Endothelial cell of umbilical vein (primary cell): ENCODE results near the gene ATAD2B. TPM values are rescaled to one million over a fixed set of nuclear protein-coding genes. Genes with fewer than 3 reads are reported as not detected.

ENCODE experiments used
- BruUV-seq: library from RNA; stranded (reverse); fragments of 400-500 nt; replicated peaks from 2 replicates; lab custom pipeline; 2021; lab: Mats Ljungman, UMichigan
- CTCF ChIA-PET: fragments of 300-600, 350-600 bp; sonication (Branson Sonifier 250); formaldehyde crosslinking; loops from one replicate; lab custom pipeline; 2021; ENCODE audit warnings: antibody characterized with exemption, inconsistent platforms; lab: Charles Lee
- POLR2A ChIA-PET: fragments of 300-600, 350-600 bp; sonication (Branson Sonifier 250); formaldehyde crosslinking; loops from one replicate; lab custom pipeline; 2021; ENCODE audit warnings: antibody characterized with exemption, inconsistent platforms; lab: Charles Lee
- DNase-seq: peaks from one replicate; pipeline ENCODE4 v3.0.0-alpha.2; 2011; ENCODE audit warnings: low read depth, low spot score
- FAIRE-seq: peaks from 2 replicates; lab custom pipeline; 2011; peaks lifted over from hg19 to GRCh38; lab: Jason Lieb, UNC
- H2AFZ ChIP-seq: 2 replicates; pipeline ENCODE4 v1.6.0; 2012; ENCODE audit warnings: low read depth, low read length, control low read depth, inconsistent platforms
- H3K27ac ChIP-seq: 2 replicates; pipeline ENCODE4 v1.5.1; 2011; ENCODE audit warnings: low read depth, mild to moderate bottlenecking, control low read depth, low read length, moderate library complexity; ENCODE audit not compliant: insufficient read depth
- H3K27me3 ChIP-seq, 2 experiments: 2 replicates each; pipeline versions ENCODE4 v1.6.0 to v1.6.1; 2011; ENCODE audit warnings: low read length in 2 of 2, mixed read lengths in 1 of 2; ENCODE audit not compliant: control insufficient read depth in 2 of 2, insufficient read depth in 2 of 2
- H3K36me3 ChIP-seq, 2 experiments: 2 replicates in 1 of 2; 3 replicates in 1 of 2; pipeline ENCODE4 v1.5.1; 2011; ENCODE audit warnings: low read length in 2 of 2, mild to moderate bottlenecking in 1 of 2, moderate library complexity in 1 of 2; ENCODE audit not compliant: control insufficient read depth in 2 of 2, insufficient read depth in 2 of 2; ENCODE audit errors: extremely low read depth in 1 of 2
- H3K4me1 ChIP-seq: 3 replicates; pipeline ENCODE4 v1.5.1; 2011; ENCODE audit warnings: mild to moderate bottlenecking, low read length; ENCODE audit not compliant: control insufficient read depth, insufficient read depth; ENCODE audit errors: extremely low read depth
- H3K4me2 ChIP-seq: 2 replicates; pipeline ENCODE4 v1.6.1; 2011; ENCODE audit warnings: low read length, control low read depth, mixed read lengths; ENCODE audit not compliant: insufficient read depth
- H3K4me3 ChIP-seq, 3 experiments: fragments of 200-600 bp in 1 of 3; sonication (generic), shearing (Covaris generic) in 1 of 3; replicated peaks in 1 of 3; 2 replicates each; pipeline ENCODE4 v1.5.1; 2011 to 2016; ENCODE audit warnings: control low read depth in 3 of 3, low read length in 3 of 3, mild to moderate bottlenecking in 2 of 3, inconsistent platforms in 1 of 3, low read depth in 1 of 3, moderate library complexity in 1 of 3; ENCODE audit not compliant: insufficient read depth in 1 of 3
- H3K79me2 ChIP-seq: 2 replicates; pipeline ENCODE4 v1.6.0; 2012; ENCODE audit warnings: low read length, inconsistent platforms; ENCODE audit not compliant: control insufficient read depth, insufficient read depth
- H3K9ac ChIP-seq: replicated peaks from 2 replicates; pipeline ENCODE3; 2011; ENCODE audit warnings: low read length, control low read depth; ENCODE audit not compliant: insufficient read depth; ENCODE audit errors: extremely low read depth
- H3K9me1 ChIP-seq: replicated peaks from 3 replicates; pipeline ENCODE4 v1.6.0; 2011; ENCODE audit warnings: mild to moderate bottlenecking, low read length; ENCODE audit not compliant: control insufficient read depth, insufficient read depth; ENCODE audit errors: extremely low read depth
- H3K9me3 ChIP-seq: replicated peaks from 2 replicates; pipeline ENCODE4 v1.5.1; 2012; ENCODE audit warnings: low read length, inconsistent platforms; ENCODE audit not compliant: control insufficient read depth, insufficient read depth
- H4K20me1 ChIP-seq: replicated peaks from 2 replicates; pipeline ENCODE3; 2011; ENCODE audit warnings: mild to moderate bottlenecking, low read length; ENCODE audit not compliant: control insufficient read depth, insufficient read depth; ENCODE audit errors: extremely low read depth
- EZH2 ChIP-seq: IDR thresholded peaks from 2 replicates; pipeline ENCODE4 v1.6.1; 2012; ENCODE audit warnings: borderline replicate concordance, low read depth, mild to moderate bottlenecking, moderate library complexity, low read length, inconsistent platforms; ENCODE audit not compliant: severe bottlenecking
- FOS ChIP-seq: IDR thresholded peaks from 2 replicates; pipeline ENCODE4 v1.6.1; 2011; ENCODE audit warnings: mild to moderate bottlenecking, low read length, moderate library complexity, borderline replicate concordance; ENCODE audit not compliant: insufficient read depth
- GATA2 ChIP-seq: IDR thresholded peaks from 2 replicates; pipeline ENCODE4 v1.7.0; 2011; ENCODE audit warnings: low read depth, mild to moderate bottlenecking, moderate library complexity, mixed read lengths, low read length; ENCODE audit not compliant: insufficient read length, insufficient read depth
- JUN ChIP-seq: IDR thresholded peaks from 2 replicates; pipeline ENCODE4 v1.6.1; 2011; ENCODE audit warnings: borderline replicate concordance, low read depth; ENCODE audit not compliant: insufficient read length, insufficient read depth
- MYC ChIP-seq: IDR thresholded peaks from one replicate; pipeline ENCODE4 v1.6.1; 2011; ENCODE audit warnings: mild to moderate bottlenecking, low read depth, low read length
- POLR2A ChIP-seq: IDR thresholded peaks from 2 replicates; pipeline ENCODE4 v1.6.1; 2012; ENCODE audit warnings: low read depth, mild to moderate bottlenecking, control low read depth, low read length
- POLR2AphosphoS5 ChIP-seq: IDR thresholded peaks from 2 replicates; pipeline ENCODE4 v1.6.1; 2012; ENCODE audit warnings: low read depth, mild to moderate bottlenecking, control low read depth, low read length, moderate library complexity; ENCODE audit not compliant: insufficient read depth
- dilution Hi-C: fragments of 300-500 bp; cut with MboI; formaldehyde crosslinking; loops from one replicate; pipeline ENCODE4 v1.15.0; 2019; ENCODE audit warnings: low sequenced_read_pairs; ENCODE audit not compliant: extremely low pct_ligation_motif_present
- intact Hi-C: fragments of 100-400 bp; cut with micrococcal nuclease; formaldehyde crosslinking; loops from one replicate; pipeline ENCODE4 v1.10.0; 2022
- polyA plus RNA-seq, 4 experiments: library from polyadenylated mRNA; depleted of rRNA in 3 of 4; stranded (reverse) in 3 of 4; unstranded in 1 of 4; fragments of >200 nt; gene quantifications; 2 replicates each; pipeline versions ENCODE4 v1.2.1 to v1.2.3, GENCODE V29; 2011 to 2012; ENCODE audit warnings: missing spikeins in 1 of 4
- total RNA-seq: library from RNA; stranded (reverse); gene quantifications from 2 replicates; pipeline ENCODE4 v1.2.3, GENCODE V29; 2021
- TF ChIP-seq, protein P1 (sequence below): IDR thresholded peaks from 2 replicates; pipeline ENCODE4 v1.6.1; 2011; ENCODE audit not compliant: insufficient read depth, insufficient read length
- TF ChIP-seq, protein P2 (sequence below), 2 donors: IDR thresholded peaks; 1 replicate in 1 of 2; 2 replicates in 1 of 2; pipeline ENCODE4 v1.5.1; 2011; ENCODE audit warnings: low read length in 2 of 2, mild to moderate bottlenecking in 2 of 2, moderate library complexity in 2 of 2, control low read depth in 1 of 2, inconsistent platforms in 1 of 2, low read depth in 1 of 2; ENCODE audit not compliant: insufficient read depth in 1 of 2; ENCODE audit errors: extremely low read depth in 1 of 2

Gene ATAD2B
- total and polyA plus RNA-seq, 2 donors (not counting 3 experiments of a cell fraction or from before 2014, with no cell fraction given) = 2.5 to 19.1 TPM

DNA sequence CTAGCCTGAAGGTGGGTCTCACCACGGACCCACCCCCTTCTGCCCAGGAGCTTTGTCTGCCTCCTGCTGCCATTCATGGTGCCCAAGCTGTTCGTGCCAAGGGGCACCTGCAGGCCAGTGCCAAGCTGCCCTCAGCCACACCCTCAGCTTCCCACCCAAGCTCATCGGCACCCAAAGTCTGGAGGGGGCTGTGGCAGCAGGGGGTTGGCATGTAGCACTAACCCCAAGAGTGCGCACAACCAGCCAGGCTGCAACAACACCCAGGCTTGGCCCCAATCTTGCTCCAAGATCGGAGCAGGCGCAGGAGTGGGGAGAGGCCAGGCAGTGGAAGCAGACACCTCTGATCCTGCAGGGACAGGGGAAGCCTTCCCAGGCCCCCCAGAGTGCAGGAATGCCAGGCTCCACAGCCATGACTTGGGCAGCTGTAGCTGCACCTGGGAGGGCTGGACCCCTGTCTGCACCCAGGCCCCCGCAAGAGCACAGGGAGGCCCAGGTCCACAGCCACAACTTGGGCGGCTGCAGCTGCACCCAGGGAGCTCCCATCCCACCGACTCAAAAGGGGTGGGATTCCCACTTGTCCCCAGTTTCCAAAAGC is 89.9 kb downstream of the ATAD2B start:
- CTCF ChIA-PET = interaction anchor here (1.2 to 3.1 kb wide), 3 partner anchors 10 to 13 kb away, joined by 3 to 29 read pairs (median 4); no protein-coding TSS in a partner anchor
- no peaks in the 10 kb centered on the region for H3K9me3 ChIP-seq
- POLR2A ChIA-PET = no interaction called here
- dilution Hi-C loops (no loop called here), intact Hi-C loops (no loop called here)
- H3K9ac ChIP-seq = no peak overlapping the region
- no peak overlapping the region for H3K4me2 ChIP-seq
- H4K20me1 ChIP-seq = no peaks in the 10 kb centered on the region
- no peaks in the 10 kb centered on the region for H3K9me1 ChIP-seq
- H3K4me1 ChIP-seq = no peaks in the 10 kb centered on the region
- no peak overlapping the region for H3K27ac ChIP-seq
- no peaks in the 10 kb centered on the region for H3K79me2 ChIP-seq
- H3K36me3 ChIP-seq = peaks cover 0 to 7% of the 10 kb centered on the region in 2 experiments
- DNase-seq (no peak), FAIRE-seq (no peak)
- no TSS peak for BruUV-seq
- no peak overlapping the region for H3K4me3 ChIP-seq
- H2AFZ ChIP-seq = no peak overlapping the region
- TF ChIP-seq POLR2A = no peak
- no peak for TF ChIP-seq POLR2AphosphoS5
- TF ChIP-seq, protein P1, sequence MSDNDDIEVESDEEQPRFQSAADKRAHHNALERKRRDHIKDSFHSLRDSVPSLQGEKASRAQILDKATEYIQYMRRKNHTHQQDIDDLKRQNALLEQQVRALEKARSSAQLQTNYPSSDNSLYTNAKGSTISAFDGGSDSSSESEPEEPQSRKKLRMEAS = no peak
- TF ChIP-seq, protein P2, sequence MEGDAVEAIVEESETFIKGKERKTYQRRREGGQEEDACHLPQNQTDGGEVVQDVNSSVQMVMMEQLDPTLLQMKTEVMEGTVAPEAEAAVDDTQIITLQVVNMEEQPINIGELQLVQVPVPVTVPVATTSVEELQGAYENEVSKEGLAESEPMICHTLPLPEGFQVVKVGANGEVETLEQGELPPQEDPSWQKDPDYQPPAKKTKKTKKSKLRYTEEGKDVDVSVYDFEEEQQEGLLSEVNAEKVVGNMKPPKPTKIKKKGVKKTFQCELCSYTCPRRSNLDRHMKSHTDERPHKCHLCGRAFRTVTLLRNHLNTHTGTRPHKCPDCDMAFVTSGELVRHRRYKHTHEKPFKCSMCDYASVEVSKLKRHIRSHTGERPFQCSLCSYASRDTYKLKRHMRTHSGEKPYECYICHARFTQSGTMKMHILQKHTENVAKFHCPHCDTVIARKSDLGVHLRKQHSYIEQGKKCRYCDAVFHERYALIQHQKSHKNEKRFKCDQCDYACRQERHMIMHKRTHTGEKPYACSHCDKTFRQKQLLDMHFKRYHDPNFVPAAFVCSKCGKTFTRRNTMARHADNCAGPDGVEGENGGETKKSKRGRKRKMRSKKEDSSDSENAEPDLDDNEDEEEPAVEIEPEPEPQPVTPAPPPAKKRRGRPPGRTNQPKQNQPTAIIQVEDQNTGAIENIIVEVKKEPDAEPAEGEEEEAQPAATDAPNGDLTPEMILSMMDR (IDR thresholded peaks at IDR 0.05; ENCODE audit: extremely low read depth in 1 of 2, insufficient read depth in 1 of 2, low read depth in 1 of 2, low read length in 2 of 2) = no peak
- no peaks in the 10 kb centered on the region for H3K27me3 ChIP-seq

DNA sequence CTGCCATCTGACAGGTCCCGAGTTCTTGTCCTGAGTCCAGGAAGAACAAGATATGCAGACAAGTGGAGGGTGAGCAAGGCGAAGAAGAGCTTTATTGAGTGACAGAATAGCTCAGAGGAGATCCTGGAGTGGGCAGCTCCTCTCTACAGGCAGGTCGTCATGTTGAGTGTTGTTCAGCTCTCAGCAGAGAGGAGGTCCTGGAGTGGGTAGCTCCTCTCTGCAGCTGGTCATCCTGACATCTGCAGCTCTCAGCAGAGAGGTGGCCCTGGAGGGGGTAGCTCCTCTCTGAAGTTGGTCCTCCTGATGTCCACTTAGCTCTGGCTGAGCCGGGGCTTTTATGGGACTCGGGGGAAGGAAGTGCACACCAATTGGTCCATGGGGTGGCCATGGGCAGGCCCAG is 90.4 kb downstream of the ATAD2B start:
- FAIRE-seq = no peak
- intact Hi-C loops = no loop called here
- no peaks in the 10 kb centered on the region for H4K20me1 ChIP-seq
- H3K79me2 ChIP-seq = no peaks in the 10 kb centered on the region
- H3K27ac ChIP-seq = no peak overlapping the region
- dilution Hi-C loops = no loop called here
- H3K4me1 ChIP-seq = no peaks in the 10 kb centered on the region
- H3K4me2 ChIP-seq = no peak overlapping the region
- TF ChIP-seq MYC = no peak
- TF ChIP-seq POLR2A = no peak
- TF ChIP-seq FOS = no peak
- TF ChIP-seq POLR2AphosphoS5 = no peak
- TF ChIP-seq EZH2 = no peak
- TF ChIP-seq, protein P2 (IDR thresholded peaks at IDR 0.05; ENCODE audit: extremely low read depth in 1 of 2, insufficient read depth in 1 of 2, low read depth in 1 of 2, low read length in 2 of 2) = no peak
- no peak for TF ChIP-seq JUN
- no peak for TF ChIP-seq GATA2
- TF ChIP-seq, protein P1 = no peak
- DNase-seq = no peak
- no peak overlapping the region for H3K4me3 ChIP-seq
- no peak overlapping the region for H3K9ac ChIP-seq
- no peak overlapping the region for H2AFZ ChIP-seq
- no peaks in the 10 kb centered on the region for H3K27me3 ChIP-seq
- BruUV-seq = no TSS peak
- peaks cover 0 to 7% of the 10 kb centered on the region in 2 experiments for H3K36me3 ChIP-seq
- ChIA-PET POLR2A (no interaction called here), CTCF (interaction anchor here (0.7 to 3.1 kb wide), 4 partner anchors 10 to 283 kb away, joined by 3 to 29 read pairs (median 4); no protein-coding TSS in a partner anchor)
- H3K9me3 ChIP-seq = no peaks in the 10 kb centered on the region
- no peaks in the 10 kb centered on the region for H3K9me1 ChIP-seq
